ENCODE measurements around the gene SHANK2.

- TF ChIP-seq, protein P1, sequence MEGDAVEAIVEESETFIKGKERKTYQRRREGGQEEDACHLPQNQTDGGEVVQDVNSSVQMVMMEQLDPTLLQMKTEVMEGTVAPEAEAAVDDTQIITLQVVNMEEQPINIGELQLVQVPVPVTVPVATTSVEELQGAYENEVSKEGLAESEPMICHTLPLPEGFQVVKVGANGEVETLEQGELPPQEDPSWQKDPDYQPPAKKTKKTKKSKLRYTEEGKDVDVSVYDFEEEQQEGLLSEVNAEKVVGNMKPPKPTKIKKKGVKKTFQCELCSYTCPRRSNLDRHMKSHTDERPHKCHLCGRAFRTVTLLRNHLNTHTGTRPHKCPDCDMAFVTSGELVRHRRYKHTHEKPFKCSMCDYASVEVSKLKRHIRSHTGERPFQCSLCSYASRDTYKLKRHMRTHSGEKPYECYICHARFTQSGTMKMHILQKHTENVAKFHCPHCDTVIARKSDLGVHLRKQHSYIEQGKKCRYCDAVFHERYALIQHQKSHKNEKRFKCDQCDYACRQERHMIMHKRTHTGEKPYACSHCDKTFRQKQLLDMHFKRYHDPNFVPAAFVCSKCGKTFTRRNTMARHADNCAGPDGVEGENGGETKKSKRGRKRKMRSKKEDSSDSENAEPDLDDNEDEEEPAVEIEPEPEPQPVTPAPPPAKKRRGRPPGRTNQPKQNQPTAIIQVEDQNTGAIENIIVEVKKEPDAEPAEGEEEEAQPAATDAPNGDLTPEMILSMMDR (conservative IDR thresholded peaks at IDR 0.05; ENCODE audit: low read length): no peak
- no peak for TF ChIP-seq EZH2phosphoT487 (IDR thresholded peaks at IDR 0.05; ENCODE audit: borderline replicate concordance)
Observed at GRCh38 chr11:71202966-71203365, 49.4 kb downstream of the SHANK2 start.
